ENCODE results near the gene MYZAP. TPM values are rescaled to one million over a fixed set of nuclear protein-coding genes. Genes with fewer than 3 reads are reported as not detected.
A peak's percentile ranks its signal among the peaks of the same experiment; 100 is the strongest.

MYZAP gene
- total and polyA plus RNA-seq, 5 donors from 2014 or later: 0.49 to 3.9 (median 1.6) TPM

DNA sequence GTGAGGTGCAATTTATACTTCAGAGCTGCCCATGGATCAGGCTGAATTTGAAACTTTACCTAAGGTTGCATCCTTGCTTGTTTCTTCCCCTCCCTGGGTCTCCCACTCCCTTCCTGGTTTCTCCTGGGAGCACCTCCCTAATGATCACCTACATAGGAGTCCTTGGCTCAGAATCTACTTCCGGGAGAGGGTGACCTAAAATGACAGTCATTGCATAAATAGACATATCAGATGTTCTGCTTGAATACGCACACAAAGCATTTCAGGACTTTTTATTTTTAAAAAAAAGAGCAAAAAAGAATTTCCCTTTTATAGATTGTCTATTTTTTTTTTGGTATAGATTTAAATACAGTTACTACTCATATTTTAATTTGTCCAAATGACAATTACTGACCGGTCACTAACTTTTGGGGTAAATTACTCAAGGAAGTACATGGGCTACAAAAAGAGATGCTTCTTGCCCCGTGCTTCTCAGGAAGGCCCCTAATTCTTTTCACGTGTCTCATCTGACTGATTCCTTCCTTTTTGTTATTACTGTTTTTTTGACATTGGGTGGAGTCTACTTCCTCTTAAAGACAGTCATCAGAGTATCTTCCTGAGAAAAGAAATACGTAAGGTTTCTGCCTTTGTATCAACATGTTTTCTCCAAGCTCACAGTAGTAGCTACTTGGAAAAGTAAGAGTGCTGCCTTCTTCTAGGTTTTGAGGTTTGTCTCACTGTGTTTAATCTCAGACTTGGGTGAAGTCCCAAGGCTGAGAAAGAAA lies 4.9 kb upstream of the MYZAP start:
- DNase-seq (peak in 2 of 3 donors; percentile 62 to 86), ATAC-seq (ENCODE audit: low read depth in 2 of 2) (peak; percentile 21 to 74)
- H3K4me3 ChIP-seq (ENCODE audit: low read depth, low read length): peak overlapping the region; percentile 30
- peaks cover 4% of the 10 kb centered on the region for H3K27me3 ChIP-seq (ENCODE audit: control insufficient read depth, insufficient read depth, low read length)
- peak overlapping the region; percentile 62 for H3K27ac ChIP-seq (ENCODE audit: insufficient read depth, low read length, poor library complexity, severe bottlenecking)
- H3K9me3 Mint-ChIP-seq: peaks cover 1 to 18% (median 10%) of the 10 kb centered on the region in 7 donors
- peaks cover 15 to 65% (median 18%) of the 10 kb centered on the region in 4 donors for H3K4me1 Mint-ChIP-seq
- peaks cover 21% of the 10 kb centered on the region for H3K4me1 ChIP-seq (ENCODE audit: control insufficient read depth, insufficient read depth, low read length, poor library complexity, severe bottlenecking)
- peaks cover 4 to 7% of the 10 kb centered on the region in 2 experiments for H3K9me3 ChIP-seq (ENCODE audit: control insufficient read depth in 2 of 2, low read length in 2 of 2)
- H3K27me3 Mint-ChIP-seq: peaks cover 30% of the 10 kb centered on the region
- H3K27ac Mint-ChIP-seq: peak overlapping the region; percentile 90 to 97 (median 97)
- H3K36me3 Mint-ChIP-seq: peaks cover 12% of the 10 kb centered on the region
- H3K4me3 Mint-ChIP-seq: peak overlapping the region; percentile 20 to 82 (median 36)
- no peaks in the 10 kb centered on the region for H3K36me3 ChIP-seq (ENCODE audit: control insufficient read depth, insufficient read depth, low read length)

DNA sequence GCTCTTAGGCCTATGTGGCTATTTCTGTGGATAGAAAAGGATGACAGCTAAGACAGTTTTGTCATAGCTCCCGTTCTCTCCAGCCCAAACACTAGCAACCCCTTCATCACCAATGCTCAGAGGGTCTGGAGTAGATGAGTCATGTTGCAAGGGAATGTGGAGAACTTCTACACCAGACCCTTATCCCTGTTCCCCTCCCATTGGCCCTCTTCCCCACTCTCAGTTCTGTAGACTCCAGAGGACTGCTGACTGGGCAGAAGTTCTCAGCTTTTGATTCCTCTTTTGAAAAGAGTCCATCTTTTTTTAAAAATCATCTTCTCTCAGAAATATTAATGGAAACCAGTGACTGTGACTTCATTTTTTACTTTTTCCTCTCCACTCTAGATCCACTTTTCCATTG lies 2.4 kb upstream of the MYZAP start:
- peaks cover 15 to 80% (median 19%) of the 10 kb centered on the region in 4 donors for H3K4me1 Mint-ChIP-seq
- no peak for ATAC-seq (ENCODE audit: low read depth in 2 of 2)
- H3K27me3 ChIP-seq (ENCODE audit: control insufficient read depth, insufficient read depth, low read length): peaks cover 2% of the 10 kb centered on the region
- no peak for DNase-seq
- H3K9me3 Mint-ChIP-seq: peaks cover 0 to 7% (median 0%) of the 10 kb centered on the region in 7 donors
- H3K27me3 Mint-ChIP-seq: peaks cover 28% of the 10 kb centered on the region
- no peak overlapping the region for H3K4me3 ChIP-seq (ENCODE audit: low read depth, low read length)
- peak overlapping the region in 2 of 4 donors; percentile 12 to 36 for H3K4me3 Mint-ChIP-seq
- H3K36me3 Mint-ChIP-seq: peaks cover 15% of the 10 kb centered on the region
- no peaks in the 10 kb centered on the region for H3K9me3 ChIP-seq (ENCODE audit: control insufficient read depth in 2 of 2, low read length in 2 of 2)
- H3K4me1 ChIP-seq (ENCODE audit: control insufficient read depth, insufficient read depth, low read length, poor library complexity, severe bottlenecking): peaks cover 21% of the 10 kb centered on the region
- no peaks in the 10 kb centered on the region for H3K36me3 ChIP-seq (ENCODE audit: control insufficient read depth, insufficient read depth, low read length)
- H3K27ac ChIP-seq (ENCODE audit: insufficient read depth, low read length, poor library complexity, severe bottlenecking): no peak overlapping the region
- H3K27ac Mint-ChIP-seq: peak overlapping the region in 2 of 3 donors; percentile 90 to 92

DNA sequence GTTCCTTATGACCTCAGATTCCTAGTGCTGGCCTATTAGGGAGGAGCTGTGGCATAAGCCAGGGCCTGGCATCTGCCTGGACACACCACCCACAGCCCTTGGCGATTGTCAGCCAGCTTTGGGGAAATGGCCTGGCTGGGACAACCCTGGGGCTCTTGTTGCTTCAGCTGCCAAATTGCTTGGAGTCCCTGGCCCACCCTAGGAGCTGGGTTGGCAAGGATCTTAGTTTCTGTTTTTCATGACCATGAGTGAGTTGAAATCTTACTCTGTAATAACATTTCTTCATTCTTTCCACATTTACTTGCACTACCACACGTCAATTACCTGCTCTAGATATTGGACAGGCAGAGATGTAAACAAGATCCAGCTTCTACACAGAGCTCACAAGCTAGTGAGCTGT lies 1.9 kb upstream of the MYZAP start:
- H3K4me1 ChIP-seq (ENCODE audit: control insufficient read depth, insufficient read depth, low read length, poor library complexity, severe bottlenecking): peaks cover 21% of the 10 kb centered on the region
- H3K36me3 ChIP-seq (ENCODE audit: control insufficient read depth, insufficient read depth, low read length): no peaks in the 10 kb centered on the region
- ATAC-seq (ENCODE audit: low read depth in 2 of 2) (no peak), DNase-seq (no peak)
- Mint-ChIP-seq H3K4me3 (peak overlapping the region in 1 of 4 donors; percentile 36), H3K4me1 (peaks cover 15 to 84% (median 19%) of the 10 kb centered on the region in 4 donors), H3K9me3 (peaks cover 0 to 7% (median 0%) of the 10 kb centered on the region in 7 donors), H3K36me3 (peaks cover 17% of the 10 kb centered on the region), H3K27ac (peak overlapping the region; percentile 84 to 92 (median 90)), H3K27me3 (peaks cover 28% of the 10 kb centered on the region)
- H3K9me3 ChIP-seq (ENCODE audit: control insufficient read depth in 2 of 2, low read length in 2 of 2): no peaks in the 10 kb centered on the region
- no peak overlapping the region for H3K27ac ChIP-seq (ENCODE audit: insufficient read depth, low read length, poor library complexity, severe bottlenecking)
- H3K27me3 ChIP-seq (ENCODE audit: control insufficient read depth, insufficient read depth, low read length): peaks cover 2% of the 10 kb centered on the region
- no peak overlapping the region for H3K4me3 ChIP-seq (ENCODE audit: low read depth, low read length)

DNA sequence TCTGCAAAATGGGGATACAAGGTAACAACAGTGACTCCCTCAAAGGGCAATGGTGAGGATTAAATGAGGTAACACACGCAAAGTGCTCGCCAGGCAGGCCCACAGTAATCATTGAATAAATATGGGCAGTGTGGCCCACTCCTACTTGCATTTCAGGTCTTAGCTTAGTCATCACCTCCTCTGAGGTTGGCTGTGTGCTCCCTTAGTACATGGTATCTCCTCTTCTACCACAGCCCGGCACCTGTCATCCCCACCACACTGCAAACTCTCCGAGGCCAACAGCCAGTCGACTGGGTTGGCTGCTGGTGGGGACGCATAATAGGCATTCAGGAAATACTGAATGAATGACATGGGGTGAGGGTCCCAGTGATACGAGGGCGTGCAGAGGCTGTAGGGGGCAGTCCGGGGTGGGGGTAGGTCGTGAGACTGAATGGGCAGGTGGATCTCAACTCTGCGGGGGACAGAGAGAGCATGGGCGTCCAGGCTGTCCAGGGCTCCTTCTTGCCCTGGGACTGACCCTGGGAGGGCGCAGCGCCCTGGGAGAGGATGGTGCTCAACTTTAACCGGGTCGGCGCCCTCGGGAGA lies 375 bp upstream of the MYZAP start:
- Mint-ChIP-seq H3K27ac (peak overlapping the region in 2 of 3 donors; percentile 81 to 84), H3K36me3 (peaks cover 17% of the 10 kb centered on the region), H3K27me3 (peaks cover 28% of the 10 kb centered on the region), H3K4me1 (peaks cover 10 to 76% (median 17%) of the 10 kb centered on the region in 4 donors), H3K9me3 (peaks cover 0 to 6% (median 0%) of the 10 kb centered on the region in 7 donors), H3K4me3 (peak overlapping the region in 3 of 4 donors; percentile 48 to 87 (median 74))
- no peaks in the 10 kb centered on the region for H3K36me3 ChIP-seq (ENCODE audit: control insufficient read depth, insufficient read depth, low read length)
- H3K4me1 ChIP-seq (ENCODE audit: control insufficient read depth, insufficient read depth, low read length, poor library complexity, severe bottlenecking): peaks cover 17% of the 10 kb centered on the region
- ATAC-seq (ENCODE audit: low read depth in 2 of 2): peak; percentile 6 to 28
- no peak overlapping the region for H3K27ac ChIP-seq (ENCODE audit: insufficient read depth, low read length, poor library complexity, severe bottlenecking)
- H3K4me3 ChIP-seq (ENCODE audit: low read depth, low read length): no peak overlapping the region
- DNase-seq: peak in 1 of 3 donors; percentile 22
- H3K27me3 ChIP-seq (ENCODE audit: control insufficient read depth, insufficient read depth, low read length): peaks cover 2% of the 10 kb centered on the region
- no peaks in the 10 kb centered on the region for H3K9me3 ChIP-seq (ENCODE audit: control insufficient read depth in 2 of 2, low read length in 2 of 2)

DNA sequence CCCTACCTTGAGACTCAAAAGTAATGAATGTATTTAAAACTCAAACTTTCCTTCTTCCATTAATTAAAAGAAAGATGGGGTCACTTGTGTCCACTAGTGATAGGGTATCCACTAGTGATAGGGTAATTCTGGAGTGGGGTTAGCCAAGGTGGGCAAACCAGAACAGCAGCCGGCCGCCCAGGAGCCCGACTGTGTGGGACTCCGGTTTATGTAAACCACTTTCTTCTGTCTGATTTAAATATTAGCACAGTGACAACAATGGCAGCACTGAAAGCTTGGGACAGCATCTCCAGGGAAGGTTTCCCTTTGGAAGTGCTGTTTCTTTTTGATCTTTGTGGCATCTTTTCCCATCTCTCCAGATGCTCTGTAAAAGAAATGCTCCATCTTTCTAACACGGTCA lies 722 bp downstream of the MYZAP start:
- Histone ChIP-seq H3K36me3 (ENCODE audit: control insufficient read depth, insufficient read depth, low read length) (no peaks in the 10 kb centered on the region), H3K9me3 (ENCODE audit: control insufficient read depth in 2 of 2, low read length in 2 of 2) (no peaks in the 10 kb centered on the region), H3K27me3 (ENCODE audit: control insufficient read depth, insufficient read depth, low read length) (peaks cover 2% of the 10 kb centered on the region), H3K27ac (ENCODE audit: insufficient read depth, low read length, poor library complexity, severe bottlenecking) (no peak overlapping the region), H3K4me3 (ENCODE audit: low read depth, low read length) (no peak overlapping the region), H3K4me1 (ENCODE audit: control insufficient read depth, insufficient read depth, low read length, poor library complexity, severe bottlenecking) (peaks cover 12% of the 10 kb centered on the region)
- DNase-seq: no peak
- peaks cover 0 to 6% (median 0%) of the 10 kb centered on the region in 7 donors for H3K9me3 Mint-ChIP-seq
- peaks cover 16% of the 10 kb centered on the region for H3K36me3 Mint-ChIP-seq
- peaks cover 24% of the 10 kb centered on the region for H3K27me3 Mint-ChIP-seq
- peaks cover 3 to 68% (median 8%) of the 10 kb centered on the region in 4 donors for H3K4me1 Mint-ChIP-seq
- peak overlapping the region; percentile 62 to 84 (median 72) for H3K4me3 Mint-ChIP-seq
- ATAC-seq (ENCODE audit: low read depth in 2 of 2): no peak
- H3K27ac Mint-ChIP-seq: peak overlapping the region; percentile 43 to 89 (median 71)

DNA sequence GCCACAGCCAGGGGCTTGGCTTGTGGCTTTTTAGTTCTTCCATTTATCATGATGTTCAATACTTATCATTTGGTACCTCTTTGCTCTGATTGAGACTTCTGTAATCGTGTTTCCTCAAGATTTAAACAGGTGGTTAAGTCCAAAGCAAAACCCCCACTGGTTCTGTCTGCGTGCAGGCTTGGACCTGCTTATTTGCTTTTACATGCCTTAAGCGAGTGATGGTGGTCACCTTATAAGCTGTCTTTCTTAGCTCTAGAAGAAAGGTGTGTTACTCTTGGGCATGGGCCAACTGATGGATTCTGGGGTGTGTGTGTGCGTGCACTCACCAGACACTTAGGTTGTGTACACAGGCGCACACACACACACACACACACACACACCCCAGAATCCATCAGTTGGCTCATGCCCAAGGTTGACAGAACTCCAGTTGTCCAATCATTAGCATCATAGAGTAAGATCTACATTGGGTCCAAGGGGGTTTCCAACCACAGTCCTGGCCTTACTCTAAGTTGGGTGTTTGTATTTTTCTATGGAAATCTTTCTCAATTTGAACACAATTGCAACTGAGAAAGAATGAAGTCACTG lies 1.2 kb downstream of the MYZAP start:
- peaks cover 0 to 64% (median 3%) of the 10 kb centered on the region in 4 donors for H3K4me1 Mint-ChIP-seq
- H3K27me3 Mint-ChIP-seq: peaks cover 24% of the 10 kb centered on the region
- H3K4me3 Mint-ChIP-seq: peak overlapping the region; percentile 62 to 84 (median 72)

DNA sequence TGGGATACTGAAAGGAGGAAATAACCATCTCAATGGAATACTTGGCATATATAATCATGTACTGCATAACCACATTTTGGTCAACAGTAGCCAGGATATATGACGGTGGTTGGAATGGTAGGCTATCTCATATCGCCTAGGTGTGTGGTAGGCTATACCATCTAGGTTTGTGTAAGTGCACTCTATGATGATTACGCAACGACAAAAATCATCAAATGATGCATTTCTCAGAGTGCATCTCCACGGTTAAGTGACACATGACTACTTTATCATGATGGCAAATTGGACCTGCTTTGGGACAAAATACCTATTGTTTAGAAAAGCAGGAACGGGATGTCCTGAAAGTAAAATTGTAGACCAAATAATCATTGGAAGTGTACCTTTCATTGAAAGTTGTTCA lies 2.8 kb downstream of the MYZAP start:
- H3K9me3 Mint-ChIP-seq: peaks cover 0 to 6% (median 0%) of the 10 kb centered on the region in 7 donors
- no peaks in the 10 kb centered on the region for H3K9me3 ChIP-seq (ENCODE audit: control insufficient read depth in 2 of 2, low read length in 2 of 2)
- peaks cover 4% of the 10 kb centered on the region for H3K4me1 ChIP-seq (ENCODE audit: control insufficient read depth, insufficient read depth, low read length, poor library complexity, severe bottlenecking)
- ATAC-seq (ENCODE audit: low read depth in 2 of 2) (no peak), DNase-seq (no peak)
- H3K27me3 ChIP-seq (ENCODE audit: control insufficient read depth, insufficient read depth, low read length): peaks cover 2% of the 10 kb centered on the region
- H3K27me3 Mint-ChIP-seq: peaks cover 24% of the 10 kb centered on the region
- H3K36me3 ChIP-seq (ENCODE audit: control insufficient read depth, insufficient read depth, low read length): no peaks in the 10 kb centered on the region
- H3K27ac Mint-ChIP-seq: no peak overlapping the region
- peaks cover 12% of the 10 kb centered on the region for H3K36me3 Mint-ChIP-seq
- no peak overlapping the region for H3K27ac ChIP-seq (ENCODE audit: insufficient read depth, low read length, poor library complexity, severe bottlenecking)
- H3K4me3 ChIP-seq (ENCODE audit: low read depth, low read length): no peak overlapping the region
- H3K4me1 Mint-ChIP-seq: peaks cover 0 to 58% (median 2%) of the 10 kb centered on the region in 4 donors
- no peak overlapping the region for H3K4me3 Mint-ChIP-seq

More for the DNA sequence above, 1.2 kb downstream of the MYZAP start:
- H3K4me3 ChIP-seq (ENCODE audit: low read depth, low read length): no peak overlapping the region
- no peaks in the 10 kb centered on the region for H3K36me3 ChIP-seq (ENCODE audit: control insufficient read depth, insufficient read depth, low read length)
- no peak for ATAC-seq (ENCODE audit: low read depth in 2 of 2)
- Mint-ChIP-seq H3K36me3 (peaks cover 14% of the 10 kb centered on the region), H3K9me3 (peaks cover 0 to 6% (median 0%) of the 10 kb centered on the region in 7 donors), H3K27ac (peak overlapping the region; percentile 14 to 89 (median 71))
- no peaks in the 10 kb centered on the region for H3K9me3 ChIP-seq (ENCODE audit: control insufficient read depth in 2 of 2, low read length in 2 of 2)
- H3K4me1 ChIP-seq (ENCODE audit: control insufficient read depth, insufficient read depth, low read length, poor library complexity, severe bottlenecking): peaks cover 9% of the 10 kb centered on the region
- H3K27me3 ChIP-seq (ENCODE audit: control insufficient read depth, insufficient read depth, low read length): peaks cover 2% of the 10 kb centered on the region
- DNase-seq: no peak
- H3K27ac ChIP-seq (ENCODE audit: insufficient read depth, low read length, poor library complexity, severe bottlenecking): no peak overlapping the region
